HepG2 (cell line): ENCODE measurements around the gene BABAM1. TPM values are rescaled to one million over a fixed set of nuclear protein-coding genes. Genes with fewer than 3 reads are reported as not detected.

ENCODE experiments used
- BRCA1 ChIP-seq: sonication (generic); formaldehyde crosslinking; IDR thresholded peaks from 2 replicates; pipeline ENCODE4 v1.4.0; 2020; ENCODE audit warnings: missing genetic modification reagents
- EEA1 ChIP-seq: sonication (generic); formaldehyde crosslinking; IDR thresholded peaks from 2 replicates; pipeline ENCODE4 v1.5.1; 2020; ENCODE audit warnings: mild to moderate bottlenecking, missing genetic modification reagents, borderline replicate concordance
- HOXA3 ChIP-seq: sonication (generic); formaldehyde crosslinking; IDR thresholded peaks from 2 replicates; pipeline ENCODE4 v1.5.0; 2020; ENCODE audit warnings: missing genetic modification reagents
- MYNN ChIP-seq: sonication (generic); formaldehyde crosslinking; IDR thresholded peaks from 2 replicates; pipeline ENCODE4 v1.4.0; 2020; ENCODE audit warnings: mild to moderate bottlenecking, low read depth, missing genetic modification reagents
- NR2F2 ChIP-seq: IDR thresholded peaks from 2 replicates; pipeline ENCODE4 v1.6.1; 2012; ENCODE audit warnings: low read depth, inconsistent platforms, borderline replicate concordance
- RFX1 ChIP-seq: fragments of 450-650 bp; IDR thresholded peaks from 2 replicates; pipeline ENCODE4 v1.6.1; 2017
- SMAD9 ChIP-seq: sonication (generic); formaldehyde crosslinking; IDR thresholded peaks from 2 replicates; pipeline ENCODE4 v1.5.1; 2020; ENCODE audit warnings: mild to moderate bottlenecking, missing genetic modification reagents
- SP4 ChIP-seq: sonication (generic); formaldehyde crosslinking; IDR thresholded peaks from 2 replicates; pipeline ENCODE4 v1.8.1; 2023; ENCODE audit warnings: mild to moderate bottlenecking, missing genetic modification reagents
- TSC22D2 ChIP-seq: sonication (generic); formaldehyde crosslinking; IDR thresholded peaks from 2 replicates; pipeline ENCODE4 v1.5.1; 2020; ENCODE audit warnings: missing genetic modification reagents, mild to moderate bottlenecking, borderline replicate concordance
- ZNF136 ChIP-seq: sonication (generic); formaldehyde crosslinking; IDR thresholded peaks from 2 replicates; pipeline ENCODE4 v1.8.1; 2022; ENCODE audit warnings: low read depth, mild to moderate bottlenecking, moderate library complexity, missing genetic modification reagents
- ZNF639 ChIP-seq: conservative IDR thresholded peaks from 2 replicates; pipeline ENCODE4 v1.6.1; 2018; ENCODE audit warnings: missing genetic modification reagents
- ZNF646 ChIP-seq: sonication (generic); formaldehyde crosslinking; IDR thresholded peaks from 2 replicates; pipeline ENCODE4 v1.9.0; 2021; ENCODE audit warnings: mild to moderate bottlenecking, missing genetic modification reagents
- ZNF687 ChIP-seq: sonication (generic); formaldehyde crosslinking; IDR thresholded peaks from 2 replicates; pipeline ENCODE4 v1.5.1; 2020; ENCODE audit warnings: mild to moderate bottlenecking, missing genetic modification reagents, moderate library complexity
- ZNF691 ChIP-seq: sonication (generic); formaldehyde crosslinking; IDR thresholded peaks from 2 replicates; pipeline ENCODE4 v1.4.0; 2020; ENCODE audit warnings: missing genetic modification reagents, low read depth, mild to moderate bottlenecking, borderline replicate concordance
- polyA plus RNA-seq, 8 experiments: library from polyadenylated mRNA; depleted of rRNA in 3 of 8; stranded (reverse) in 7 of 8; unstranded in 1 of 8; fragments of >200 nt; fragmentation: Illumina TruSeq in 4 of 8; extraction: Trizol in 4 of 8; gene quantifications; 2 replicates each; pipeline versions ENCODE4 v1.2.1 to v1.2.3, GENCODE V29; 2011 to 2016; ENCODE audit warnings: low read depth in 4 of 8, missing spikeins in 1 of 8, mixed read lengths in 1 of 8; ENCODE audit not compliant: insufficient read depth in 1 of 8
- total RNA-seq, 5 experiments: library from RNA; depleted of rRNA; stranded (reverse); fragments of >200 nt; fragmentation: Illumina TruSeq; extraction: Trizol; gene quantifications; 2 replicates each; pipeline ENCODE4 v1.2.3, GENCODE V29; 2016; ENCODE audit warnings: low read depth in 1 of 5

Gene BABAM1
- total and polyA plus RNA-seq, 2 of the 13 experiments (the other 11 are each of a cell fraction or from before 2014, with no cell fraction given), result 70.0 to 82.0 TPM

GRCh38 chr19:17305517-17306284 is 38.5 kb downstream of the BABAM1 start, which contains the start of gene MRPL34 (continued):
- TF ChIP-seq BRCA1 (CRISPR knock-in tag) (no peak; the same call in 1 of the 2 replicates), NR2F2 (no peak), SP4 (CRISPR knock-in tag) (no peak), ZNF691 (CRISPR knock-in tag) (no peak; the same call in 1 of the 2 replicates), SMAD9 (CRISPR knock-in tag) (no peak), ZNF639 (CRISPR knock-in tag) (0 out of 2 replicates have a peak, but pooled peaks have one; percentile 34), MYNN (no peak; the same call in 1 of the 2 replicates), HOXA3 (CRISPR knock-in tag) (peak; percentile 44; the same call in 1 of the 2 replicates), EEA1 (CRISPR knock-in tag) (peak; percentile 52; the same call in 1 of the 2 replicates), ZNF136 (CRISPR knock-in tag) (no peak), ZNF646 (CRISPR knock-in tag) (no peak), ZNF687 (CRISPR knock-in tag) (peak; percentile 91), RFX1 (no peak), TSC22D2 (CRISPR knock-in tag) (peak; percentile 61; the same call in 1 of the 2 replicates)
